ENCODE results near the gene SLAMF1.
A peak's percentile ranks its signal among the peaks of the same experiment; 100 is the strongest.
"Not testable (repeated sequence)": the region's sequence is repeated elsewhere in the genome, so short reads cannot be mapped to it uniquely, and the experiment has no call there.

The SLAMF1 gene

GRCh38 chr1:160588468-160588867 is 58.4 kb downstream of the SLAMF1 start:
- DNase-seq, result no peak

- no peak for DNase-seq
Measured at GRCh38 chr1:160584784-160585183, 62.1 kb downstream of the SLAMF1 start.

GRCh38 chr1:160582976-160583375 is 63.9 kb downstream of the SLAMF1 start:
- not testable (repeated sequence) for DNase-seq

GRCh38 chr1:160581961-160582360 is 64.9 kb downstream of the SLAMF1 start:
- no peak for DNase-seq

- DNase-seq, result peak; percentile 25
Measured at GRCh38 chr1:160580221-160580812, 66.5 kb downstream of the SLAMF1 start.

GRCh38 chr1:160579216-160579701 is 67.6 kb downstream of the SLAMF1 start, which contains the start of gene CD84:
TSS of gene CD84 (minus strand) at chr1:160579496. CDS start at chr1:160579437, 59 bp downstream.
- DNase-seq, result peak; percentile 40

- DNase-seq, result no peak
Measured at GRCh38 chr1:160578525-160579191, 68.2 kb downstream of the SLAMF1 start.

- DNase-seq, result no peak
Measured at GRCh38 chr1:160578175-160578524, 68.7 kb downstream of the SLAMF1 start.

GRCh38 chr1:160577671-160578070 is 69.2 kb downstream of the SLAMF1 start:
- no peak for DNase-seq

GRCh38 chr1:160576884-160577283 is 70.0 kb downstream of the SLAMF1 start:
- no peak for DNase-seq

- peak; percentile 55 for DNase-seq
Measured at GRCh38 chr1:160576390-160576789, 70.5 kb downstream of the SLAMF1 start.

- peak; percentile 28 for DNase-seq
Measured at GRCh38 chr1:160575112-160575664, 71.7 kb downstream of the SLAMF1 start.

- DNase-seq, result peak; percentile 20
Measured at GRCh38 chr1:160570840-160571239, 76.0 kb downstream of the SLAMF1 start.

GRCh38 chr1:160569806-160570205 is 77.0 kb downstream of the SLAMF1 start:
- no peak for DNase-seq

GRCh38 chr1:160567858-160568682 is 78.8 kb downstream of the SLAMF1 start:
- DNase-seq, result peak; percentile 84

- no peak for DNase-seq
Measured at GRCh38 chr1:160567341-160567740, 79.5 kb downstream of the SLAMF1 start.

- no peak for DNase-seq
Measured at GRCh38 chr1:160565564-160565963, 81.3 kb downstream of the SLAMF1 start.

- DNase-seq, result not testable (repeated sequence)
Measured at GRCh38 chr1:160563230-160563629, 83.6 kb downstream of the SLAMF1 start.

GRCh38 chr1:160562745-160563144 is 84.1 kb downstream of the SLAMF1 start:
- not testable (repeated sequence) for DNase-seq

GRCh38 chr1:160560806-160561205 is 86.0 kb downstream of the SLAMF1 start:
- no peak for DNase-seq

- no peak for DNase-seq
Measured at GRCh38 chr1:160560045-160560705, 86.7 kb downstream of the SLAMF1 start.

- not testable (repeated sequence) for DNase-seq
Measured at GRCh38 chr1:160559437-160559836, 87.4 kb downstream of the SLAMF1 start.
